Femur (tissue), 1 donor: ENCODE data around the gene LYSMD2.

Experiments
- DNase-seq: peaks from one replicate; pipeline ENCODE4 v3.0.0-alpha.2; 2017

LYSMD2 gene

GRCh38 chr15:51718746-51719145, 18.7 kb downstream of the LYSMD2 start:
- no peak for DNase-seq

- no peak for DNase-seq
These were observed 19.2 kb downstream of the LYSMD2 start for GRCh38 chr15:51718219-51718618.

GRCh38 chr15:51714911-51715310, 22.5 kb downstream of the LYSMD2 start:
- DNase-seq, result no peak

- DNase-seq, result no peak
These were observed 23.3 kb downstream of the LYSMD2 start for GRCh38 chr15:51714162-51714561.

- DNase-seq, result no peak
These were observed 28.4 kb downstream of the LYSMD2 start for GRCh38 chr15:51709031-51709430.

- peak; percentile 68 for DNase-seq
These were observed 29.4 kb downstream of the LYSMD2 start for GRCh38 chr15:51708013-51708412.

- DNase-seq, result no peak
These were observed 30.4 kb downstream of the LYSMD2 start for GRCh38 chr15:51706926-51707608.

GRCh38 chr15:51706291-51706690, 31.2 kb downstream of the LYSMD2 start:
- DNase-seq, result peak; percentile 39

- no peak for DNase-seq
These were observed 34.7 kb downstream of the LYSMD2 start for GRCh38 chr15:51702710-51703109.

- DNase-seq, result no peak
These were observed 38.1 kb downstream of the LYSMD2 start for GRCh38 chr15:51699373-51699772.

GRCh38 chr15:51697163-51697562, 40.3 kb downstream of the LYSMD2 start:
- no peak for DNase-seq

- DNase-seq, result no peak
These were observed 40.9 kb downstream of the LYSMD2 start for GRCh38 chr15:51696566-51696965.

GRCh38 chr15:51692154-51692553, 45.3 kb downstream of the LYSMD2 start:
- DNase-seq, result no peak

GRCh38 chr15:51688863-51689262, 48.6 kb downstream of the LYSMD2 start:
- DNase-seq, result no peak

GRCh38 chr15:51687565-51687964, 49.9 kb downstream of the LYSMD2 start:
- no peak for DNase-seq

- DNase-seq, result peak; percentile 86
These were observed 56.0 kb downstream of the LYSMD2 start, which contains the start of gene SCG3 for GRCh38 chr15:51681303-51681963. Gene SCG3, plus strand, starts transcription at chr15:51681503. Its CDS starts 253 bp downstream, at chr15:51681756.

GRCh38 chr15:51680321-51680720, 57.1 kb downstream of the LYSMD2 start:
- DNase-seq, result no peak

- no peak for DNase-seq
These were observed 59.4 kb downstream of the LYSMD2 start for GRCh38 chr15:51678096-51678495.

GRCh38 chr15:51677452-51677851, 60.0 kb downstream of the LYSMD2 start:
- no peak for DNase-seq

- DNase-seq, result no peak
These were observed 60.4 kb downstream of the LYSMD2 start for GRCh38 chr15:51677021-51677420.

GRCh38 chr15:51675234-51675633, 62.2 kb downstream of the LYSMD2 start:
- DNase-seq, result no peak
